Heart left ventricle (tissue), 16 donors: Measurements from ENCODE around the gene CEACAM16. TPM values are rescaled to one million over a fixed set of nuclear protein-coding genes. Genes with fewer than 3 reads are reported as not detected.

Source experiments
- ATAC-seq, 4 donors: fragments of 200-7000 bp; cut with Tn5 transposase; one replicate each; pipeline ENCODE4 v1.9.1; 2020 to 2022; ENCODE audit warnings: moderate library complexity in 4 of 4, mild to moderate bottlenecking in 3 of 4, moderate number of reproducible peaks in 1 of 4
- DNase-seq, 5 donors: peaks; one replicate each; pipeline ENCODE4 v3.0.0-alpha.2; 2020
- H3K27ac ChIP-seq, 12 donors: fragments of 200-600 bp; sonication (generic) in 4 of 12; one replicate each; pipeline versions ENCODE4 v1.5.0 to v1.8.0; 2016 to 2022; ENCODE audit warnings: mild to moderate bottlenecking in 2 of 12
- H3K27me3 ChIP-seq, 9 donors: fragments of 200-600 bp; sonication (generic) in 2 of 9; one replicate each; pipeline versions ENCODE4 v1.5.1 to v1.8.0; 2016 to 2022; ENCODE audit warnings: mild to moderate bottlenecking in 3 of 9
- H3K36me3 ChIP-seq, 9 donors: fragments of 200-600 bp; sonication (generic) in 2 of 9; one replicate each; pipeline versions ENCODE4 v1.5.0 to v1.8.0; 2018 to 2022; ENCODE audit warnings: mild to moderate bottlenecking in 2 of 9
- H3K4me1 ChIP-seq, 12 donors: fragments of 200-600 bp; sonication (generic) in 4 of 12; one replicate each; pipeline versions ENCODE4 v1.5.0 to v1.8.0; 2016 to 2022; ENCODE audit warnings: mild to moderate bottlenecking in 3 of 12
- H3K4me3 ChIP-seq, 12 donors: fragments of 200-600 bp; sonication (generic) in 4 of 12; one replicate each; pipeline versions ENCODE4 v1.5.0 to v1.8.0; 2017 to 2022; ENCODE audit warnings: mild to moderate bottlenecking in 9 of 12, moderate library complexity in 4 of 12
- H3K9me3 ChIP-seq, 12 donors: fragments of 200-600 bp; sonication (generic) in 4 of 12; one replicate each; pipeline versions ENCODE4 v1.5.0 to v1.8.0; 2016 to 2022; ENCODE audit warnings: mild to moderate bottlenecking in 1 of 12
- POLR2A ChIP-seq, 2 donors: fragments of 450-650 bp; IDR thresholded peaks; one replicate each; pipeline ENCODE4 v1.6.1; 2017; ENCODE audit warnings: antibody characterized with exemption in 2 of 2, mild to moderate bottlenecking in 2 of 2, moderate library complexity in 2 of 2
- WGBS, 4 donors: extraction: QIAGEN DNeasy Blood & Tissue Kit in 2 of 4; methylation state at CpG; one replicate each; pipeline versions ENCODE4 v1.1.5 to v1.1.7; 2013 to 2018; 5-methylcytosine and 5-hydroxymethylcytosine counted together
- intact Hi-C, 10 donors: fragments of 100-400 bp; cut with DNase I; formaldehyde crosslinking; loops; one replicate each; pipeline versions ENCODE4 v1.11.1 to v1.14.2; 2022
- polyA plus RNA-seq, 2 donors: library from polyadenylated mRNA; stranded (reverse); fragments of 200-250 nt; gene quantifications; one replicate each; pipeline ENCODE4 v1.2.3, GENCODE V29; 2013
- total RNA-seq, 9 donors: library from RNA; depleted of rRNA in 2 of 9; stranded (reverse); fragments of >200 nt in 2 of 9; fragmentation: NEBNext Ultra II Directional in 3 of 9; extraction: Animal tissue kit (Norgen Biotek cat#: 25700) in 3 of 9; gene quantifications; one replicate each; pipeline versions ENCODE4 v1.1.0 to v1.2.4, GENCODE V29; 2016 to 2023
- TF ChIP-seq, protein P1 (sequence below), 12 donors: fragments of 200-600 bp; sonication (generic) in 4 of 12; IDR thresholded peaks; one replicate each; pipeline versions ENCODE4 v1.5.0 to v1.8.0; 2018 to 2022; ENCODE audit warnings: antibody characterized with exemption in 12 of 12, mild to moderate bottlenecking in 5 of 12
- donor health status: ischemic (EF 13 %, LVEDD 7.1; RV severe dilation, severe dysfunction).
- donor health status: healthy with polysubstance abuse.
- donor health status: DM: no; HTN: yes; CAD: no.
- donor health status: DM: no; HTN: no; CAD: no.
- donor health status: ischemic (EF 25% LVEDD 6.9; RV normal size, moderate dysfunction).
- donor health status: ischemic (EF 25% LVEDD 5.7; RV mildly dilated, moderate dysfunction).
- donor health status: healthy.
- donor health status: DM: yes; HTN: yes; CAD: no.
- donor health status: ischemic (EF 35%, LVEDD 5.7; RV mildly dilated, moderate dysfunction).
- donor health status: nonischemic (EF 11% LVEDD 7.7; RV severe dilation, severe dysfunction).
- donor health status: DM: yes; HTN: yes; CAD: no.
- donor health status: PGD.
- donor health status: ischemic (EF 29% LVEDD 5.4; RV normal size, mild dysfunction).
- donor health status: nonischemic (EF 23%, LVEDD 6.1; RV moderate dilation, normal function).

Gene CEACAM16
- total and polyA plus RNA-seq, 11 donors: not detected

DNA sequence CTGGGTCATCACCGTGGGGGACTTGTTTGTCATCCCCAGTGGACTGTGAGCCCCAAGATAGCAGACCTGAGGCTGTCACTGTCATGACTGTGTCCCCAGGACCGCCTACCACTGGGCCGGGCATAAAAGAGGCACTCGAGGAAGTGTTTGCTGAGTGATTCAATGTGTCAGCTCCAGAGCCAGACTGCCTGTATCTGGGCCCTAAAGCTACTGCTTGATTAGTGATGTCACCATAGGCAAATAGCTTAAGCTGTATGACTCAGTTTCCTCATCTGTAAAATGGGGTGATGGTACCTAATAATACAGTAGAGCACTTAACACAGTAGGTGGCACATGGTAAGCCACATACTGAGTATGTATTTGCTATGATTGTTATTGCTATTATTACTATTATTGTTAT lies 38.9 kb upstream of the CEACAM16 start:
- WGBS, 4 donors: 90 to 94% (median 94%) methylated on average over 4 of the region's 4 CpGs
- TF ChIP-seq, protein P1, sequence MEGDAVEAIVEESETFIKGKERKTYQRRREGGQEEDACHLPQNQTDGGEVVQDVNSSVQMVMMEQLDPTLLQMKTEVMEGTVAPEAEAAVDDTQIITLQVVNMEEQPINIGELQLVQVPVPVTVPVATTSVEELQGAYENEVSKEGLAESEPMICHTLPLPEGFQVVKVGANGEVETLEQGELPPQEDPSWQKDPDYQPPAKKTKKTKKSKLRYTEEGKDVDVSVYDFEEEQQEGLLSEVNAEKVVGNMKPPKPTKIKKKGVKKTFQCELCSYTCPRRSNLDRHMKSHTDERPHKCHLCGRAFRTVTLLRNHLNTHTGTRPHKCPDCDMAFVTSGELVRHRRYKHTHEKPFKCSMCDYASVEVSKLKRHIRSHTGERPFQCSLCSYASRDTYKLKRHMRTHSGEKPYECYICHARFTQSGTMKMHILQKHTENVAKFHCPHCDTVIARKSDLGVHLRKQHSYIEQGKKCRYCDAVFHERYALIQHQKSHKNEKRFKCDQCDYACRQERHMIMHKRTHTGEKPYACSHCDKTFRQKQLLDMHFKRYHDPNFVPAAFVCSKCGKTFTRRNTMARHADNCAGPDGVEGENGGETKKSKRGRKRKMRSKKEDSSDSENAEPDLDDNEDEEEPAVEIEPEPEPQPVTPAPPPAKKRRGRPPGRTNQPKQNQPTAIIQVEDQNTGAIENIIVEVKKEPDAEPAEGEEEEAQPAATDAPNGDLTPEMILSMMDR (IDR thresholded peaks at IDR 0.05): no peak
- TF ChIP-seq POLR2A (IDR thresholded peaks at IDR 0.05): no peak
- ATAC-seq (no peak), DNase-seq (no peak)
- Histone ChIP-seq H3K27ac (no peak overlapping the region), H3K27me3 (no peaks in the 10 kb centered on the region), H3K4me3 (no peak overlapping the region), H3K9me3 (no peaks in the 10 kb centered on the region), H3K36me3 (peaks cover 0 to 86% (median 74%) of the 10 kb centered on the region in 9 donors), H3K4me1 (peaks cover 0 to 9% (median 2%) of the 10 kb centered on the region in 12 donors)
- intact Hi-C loops: no loop called here

- TF ChIP-seq, protein P1 (IDR thresholded peaks at IDR 0.05): no peak
- TF ChIP-seq POLR2A (IDR thresholded peaks at IDR 0.05): no peak
- H3K27ac ChIP-seq: no peak overlapping the region
- no peak for ATAC-seq
- no peak overlapping the region for H3K4me3 ChIP-seq
- H3K36me3 ChIP-seq: peaks cover 0 to 74% (median 64%) of the 10 kb centered on the region in 9 donors
- DNase-seq: no peak
- WGBS, 4 donors: 88 to 93% (median 91%) methylated on average over 11 of the region's 11 CpGs
- peaks cover 0 to 9% (median 2%) of the 10 kb centered on the region in 12 donors for H3K4me1 ChIP-seq
- intact Hi-C loops: no loop called here
- no peaks in the 10 kb centered on the region for H3K9me3 ChIP-seq
- no peaks in the 10 kb centered on the region for H3K27me3 ChIP-seq
These were observed 37.7 kb upstream of the CEACAM16 start for GRCh38 chr19:44661205-44661604.

GRCh38 chr19:44661904-44662303 lies 37.0 kb upstream of the CEACAM16 start:
- intact Hi-C loops: no loop called here
- peaks cover 0 to 69% (median 60%) of the 10 kb centered on the region in 9 donors for H3K36me3 ChIP-seq
- H3K9me3 ChIP-seq: no peaks in the 10 kb centered on the region
- H3K4me3 ChIP-seq: no peak overlapping the region
- TF ChIP-seq, protein P1 (IDR thresholded peaks at IDR 0.05): no peak
- no peak for TF ChIP-seq POLR2A (IDR thresholded peaks at IDR 0.05)
- H3K4me1 ChIP-seq: peaks cover 0 to 9% (median 2%) of the 10 kb centered on the region in 12 donors
- H3K27ac ChIP-seq: no peak overlapping the region
- DNase-seq (no peak), ATAC-seq (no peak)
- H3K27me3 ChIP-seq: no peaks in the 10 kb centered on the region
- 63 to 73% (median 71%) methylated on average over 6 to 7 of the region's 7 CpGs for WGBS, 4 donors

GRCh38 chr19:44662691-44663385 lies 36.1 kb upstream of the CEACAM16 start:
- Histone ChIP-seq H3K27me3 (no peaks in the 10 kb centered on the region), H3K27ac (no peak overlapping the region), H3K4me3 (no peak overlapping the region), H3K4me1 (peaks cover 0 to 4% (median 0%) of the 10 kb centered on the region in 12 donors), H3K36me3 (peaks cover 0 to 66% (median 57%) of the 10 kb centered on the region in 9 donors), H3K9me3 (no peaks in the 10 kb centered on the region)
- no peak for DNase-seq
- no peak for TF ChIP-seq POLR2A (IDR thresholded peaks at IDR 0.05)
- TF ChIP-seq, protein P1 (IDR thresholded peaks at IDR 0.05): no peak
- no peak for ATAC-seq
- 75 to 83% (median 80%) methylated on average over 7 of the region's 7 CpGs for WGBS, 4 donors
- intact Hi-C loops: no loop called here
